Tibial nerve (tissue), 4 donors: ENCODE results near the gene VRK2.

Experiments
- EP300 ChIP-seq, 2 donors: sonication (generic); formaldehyde crosslinking; IDR thresholded peaks; one replicate each; pipeline ENCODE4 v1.6.1; 2017; ENCODE audit warnings: antibody characterized with exemption in 2 of 2, mild to moderate bottlenecking in 1 of 2
- POLR2A ChIP-seq, 2 donors: fragments of 450-650 bp; IDR thresholded peaks; one replicate each; pipeline ENCODE4 v1.6.1; 2017; ENCODE audit warnings: antibody characterized with exemption in 2 of 2, mild to moderate bottlenecking in 2 of 2, moderate library complexity in 2 of 2
- TF ChIP-seq, protein P1 (sequence below), 5 experiments: fragments of 200-600 bp in 3 of 5; fragments of 450-650 bp in 2 of 5; sonication (generic) in 3 of 5; IDR thresholded peaks; one replicate each; pipeline ENCODE4 v1.5.1; 2016 to 2019; ENCODE audit warnings: antibody characterized with exemption in 5 of 5, mild to moderate bottlenecking in 3 of 5, moderate library complexity in 2 of 5

- TF ChIP-seq, protein P1, sequence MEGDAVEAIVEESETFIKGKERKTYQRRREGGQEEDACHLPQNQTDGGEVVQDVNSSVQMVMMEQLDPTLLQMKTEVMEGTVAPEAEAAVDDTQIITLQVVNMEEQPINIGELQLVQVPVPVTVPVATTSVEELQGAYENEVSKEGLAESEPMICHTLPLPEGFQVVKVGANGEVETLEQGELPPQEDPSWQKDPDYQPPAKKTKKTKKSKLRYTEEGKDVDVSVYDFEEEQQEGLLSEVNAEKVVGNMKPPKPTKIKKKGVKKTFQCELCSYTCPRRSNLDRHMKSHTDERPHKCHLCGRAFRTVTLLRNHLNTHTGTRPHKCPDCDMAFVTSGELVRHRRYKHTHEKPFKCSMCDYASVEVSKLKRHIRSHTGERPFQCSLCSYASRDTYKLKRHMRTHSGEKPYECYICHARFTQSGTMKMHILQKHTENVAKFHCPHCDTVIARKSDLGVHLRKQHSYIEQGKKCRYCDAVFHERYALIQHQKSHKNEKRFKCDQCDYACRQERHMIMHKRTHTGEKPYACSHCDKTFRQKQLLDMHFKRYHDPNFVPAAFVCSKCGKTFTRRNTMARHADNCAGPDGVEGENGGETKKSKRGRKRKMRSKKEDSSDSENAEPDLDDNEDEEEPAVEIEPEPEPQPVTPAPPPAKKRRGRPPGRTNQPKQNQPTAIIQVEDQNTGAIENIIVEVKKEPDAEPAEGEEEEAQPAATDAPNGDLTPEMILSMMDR (IDR thresholded peaks at IDR 0.05) = no peak
- no peak for TF ChIP-seq POLR2A (IDR thresholded peaks at IDR 0.05)
- no peak for TF ChIP-seq EP300 (IDR thresholded peaks at IDR 0.05)
Measured at GRCh38 chr2:58186501-58186900, 139.9 kb downstream of the VRK2 start.
